Stimulated activated CD4-positive, alpha-beta T cell treated with anti-CD3 and anti-CD28 coated beads, TNF-alpha, amount 100 ng/mL, for 24 hours (primary cell): ENCODE measurements around the gene MYRF.
A peak's percentile ranks its signal among the peaks of the same experiment; 100 is the strongest.

Experiments used
- DNase-seq, 3 experiments: peaks; one replicate each; pipeline ENCODE4 v3.0.0-alpha.2; 2020; ENCODE audit warnings: low read depth in 3 of 3

The MYRF gene

DNA sequence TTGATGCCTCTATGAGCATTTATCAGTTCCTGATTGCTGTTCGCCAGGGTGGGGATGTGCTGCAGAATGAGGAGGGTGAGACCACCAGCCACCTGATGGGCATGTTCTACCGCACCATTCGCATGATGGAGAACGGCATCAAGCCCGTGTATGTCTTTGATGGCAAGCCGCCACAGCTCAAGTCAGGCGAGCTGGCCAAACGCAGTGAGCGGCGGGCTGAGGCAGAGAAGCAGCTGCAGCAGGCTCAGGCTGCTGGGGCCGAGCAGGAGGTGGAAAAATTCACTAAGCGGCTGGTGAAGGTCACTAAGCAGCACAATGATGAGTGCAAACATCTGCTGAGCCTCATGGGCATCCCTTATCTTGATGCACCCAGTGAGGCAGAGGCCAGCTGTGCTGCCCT lies 43.0 kb downstream of the MYRF start:
- no peak for DNase-seq

DNA sequence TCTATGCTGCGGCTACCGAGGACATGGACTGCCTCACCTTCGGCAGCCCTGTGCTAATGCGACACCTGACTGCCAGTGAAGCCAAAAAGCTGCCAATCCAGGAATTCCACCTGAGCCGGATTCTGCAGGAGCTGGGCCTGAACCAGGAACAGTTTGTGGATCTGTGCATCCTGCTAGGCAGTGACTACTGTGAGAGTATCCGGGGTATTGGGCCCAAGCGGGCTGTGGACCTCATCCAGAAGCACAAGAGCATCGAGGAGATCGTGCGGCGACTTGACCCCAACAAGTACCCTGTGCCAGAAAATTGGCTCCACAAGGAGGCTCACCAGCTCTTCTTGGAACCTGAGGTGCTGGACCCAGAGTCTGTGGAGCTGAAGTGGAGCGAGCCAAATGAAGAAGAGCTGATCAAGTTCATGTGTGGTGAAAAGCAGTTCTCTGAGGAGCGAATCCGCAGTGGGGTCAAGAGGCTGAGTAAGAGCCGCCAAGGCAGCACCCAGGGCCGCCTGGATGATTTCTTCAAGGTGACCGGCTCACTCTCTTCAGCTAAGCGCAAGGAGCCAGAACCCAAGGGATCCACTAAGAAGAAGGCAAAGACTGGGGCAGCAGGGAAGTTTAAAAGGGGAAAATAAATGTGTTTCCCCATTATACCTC lies 43.6 kb downstream of the MYRF start:
- DNase-seq: no peak

DNA sequence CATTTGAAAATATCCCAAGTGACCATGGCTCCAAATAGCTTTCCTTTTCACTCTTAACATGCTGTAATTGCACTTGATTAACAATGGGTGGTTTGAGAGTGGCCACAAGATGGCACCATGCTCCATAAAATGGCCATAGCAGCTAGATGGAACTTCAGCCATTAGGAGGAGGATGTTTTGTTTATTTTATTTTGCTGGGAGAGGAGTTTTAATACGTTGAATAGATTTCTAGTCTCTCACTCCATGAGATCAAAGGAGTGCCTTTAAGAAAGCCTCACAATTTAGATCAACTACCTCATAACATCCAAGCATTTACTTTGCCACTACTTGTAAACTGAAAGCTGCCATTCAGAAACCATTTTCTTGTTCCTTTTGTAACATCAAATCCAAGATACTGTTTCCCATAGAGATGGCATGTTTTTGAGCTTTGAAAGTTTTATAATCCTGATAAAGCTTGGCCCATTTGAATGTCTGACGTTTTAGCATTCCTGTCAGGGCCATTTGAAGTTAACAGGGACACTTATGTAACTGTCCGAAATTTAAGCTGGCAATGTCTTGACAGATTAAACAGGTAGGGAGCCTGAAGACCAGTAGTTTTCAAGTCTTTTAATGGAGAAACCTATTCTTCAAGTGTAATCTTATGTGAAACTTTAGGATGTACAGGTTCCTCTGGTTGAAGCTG lies 45.0 kb downstream of the MYRF start:
- peak in 1 of 3 experiments; percentile 37 for DNase-seq

- DNase-seq: no peak
Observed at GRCh38 chr11:61799665-61800284, 47.3 kb downstream of the MYRF start.

- no peak for DNase-seq
Observed at GRCh38 chr11:61800331-61801281, 48.2 kb downstream of the MYRF start.

DNA sequence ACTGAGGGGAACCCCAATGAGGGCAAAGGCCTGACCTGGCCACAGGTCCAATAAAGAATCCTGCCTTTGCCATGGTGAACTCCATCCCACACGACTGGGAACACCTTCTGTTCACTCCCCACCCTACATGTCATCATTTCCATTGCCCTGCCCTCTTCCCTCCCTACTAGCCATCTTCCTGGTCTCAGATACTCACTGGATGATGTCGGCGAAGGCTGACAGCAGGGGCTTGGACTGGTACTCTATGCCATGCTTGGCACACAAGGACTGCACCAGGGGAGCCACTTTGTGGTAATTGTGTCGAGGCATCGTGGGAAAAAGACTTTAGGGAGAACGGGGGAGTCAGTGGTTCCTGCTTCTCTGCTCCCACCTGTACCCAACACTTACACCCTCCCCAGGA lies 50.2 kb downstream of the MYRF start:
- no peak for DNase-seq

DNA sequence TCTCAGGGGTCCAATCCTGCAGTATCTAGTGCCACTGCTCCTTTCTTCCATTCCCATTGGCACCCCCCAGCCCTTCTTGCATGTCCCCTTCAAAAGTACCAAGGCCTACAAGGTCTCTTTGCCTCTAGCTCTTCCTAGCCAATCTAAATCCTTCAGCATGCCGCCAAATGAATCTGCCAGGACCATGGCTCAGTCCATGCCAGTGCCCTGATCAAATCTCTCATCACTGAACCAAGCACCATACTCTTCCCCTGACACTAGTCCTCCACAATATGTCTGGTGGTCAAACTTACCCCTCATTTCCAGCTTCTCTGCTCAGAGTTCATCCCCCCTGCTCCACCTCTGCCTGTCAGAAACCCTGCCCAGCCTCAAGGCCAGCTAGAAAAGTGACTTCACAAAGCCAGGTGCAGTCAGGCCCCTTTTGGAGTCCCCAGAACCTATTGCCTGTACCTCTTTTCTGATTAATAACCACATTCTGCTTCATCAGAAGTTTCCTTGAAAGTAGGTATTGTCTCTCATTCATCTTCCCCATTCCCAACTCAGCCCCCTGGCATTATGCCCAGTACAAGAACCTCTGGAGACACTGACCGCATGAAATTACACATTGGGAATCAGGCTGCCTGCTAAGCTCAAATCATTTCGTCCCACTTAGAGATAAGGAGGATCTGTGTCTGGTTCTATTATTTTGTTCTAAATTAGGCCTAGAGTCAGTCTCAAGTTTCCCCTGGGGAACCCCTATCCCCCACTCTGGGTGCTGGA lies 51.6 kb downstream of the MYRF start:
- no peak for DNase-seq

GRCh38 chr11:61805146-61805545 lies 52.7 kb downstream of the MYRF start:
- DNase-seq: no peak

DNA sequence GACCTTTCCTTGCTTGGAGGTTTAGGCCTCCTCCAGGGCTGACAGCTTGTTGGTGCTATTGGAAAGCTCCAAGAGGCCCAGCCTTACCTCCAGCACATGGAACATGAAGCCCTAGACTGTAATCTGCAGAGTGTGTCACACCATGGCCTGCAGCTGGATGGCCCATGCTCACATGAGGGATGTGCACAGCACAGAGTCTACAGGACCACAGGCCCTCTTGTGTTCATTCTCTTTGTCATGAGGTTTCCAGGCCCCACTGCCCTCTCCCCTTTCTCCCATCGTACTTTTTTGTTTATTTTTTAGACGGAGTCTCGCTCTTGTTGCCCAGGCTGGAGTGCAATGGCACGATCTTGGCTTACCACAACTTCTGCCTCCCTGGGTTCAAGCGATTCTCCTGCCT lies 54.3 kb downstream of the MYRF start:
- DNase-seq: no peak

DNA sequence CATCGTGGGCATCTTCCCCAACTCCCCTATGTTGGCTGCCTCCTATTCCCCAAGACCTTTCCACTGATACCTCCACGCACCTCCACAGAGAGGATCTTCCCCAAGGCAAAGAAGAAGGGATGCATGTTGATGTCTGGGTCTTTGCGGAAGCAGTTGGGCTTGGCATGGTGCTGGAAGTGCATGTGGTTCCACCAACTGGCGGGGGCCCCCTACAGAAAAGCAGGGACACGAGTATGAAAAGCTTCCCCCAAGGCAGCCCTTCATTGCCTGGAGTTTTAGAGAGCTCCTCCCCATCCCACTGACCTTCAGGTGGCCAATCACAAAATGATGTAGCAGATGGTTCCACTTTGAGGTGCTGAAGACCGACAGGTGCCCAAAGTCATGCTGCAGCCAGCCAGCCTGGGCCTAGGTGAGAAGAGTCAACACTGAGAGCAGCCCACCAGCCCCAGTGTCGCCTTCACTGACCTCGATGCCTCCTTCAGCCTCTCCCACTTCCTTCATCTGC lies 58.3 kb downstream of the MYRF start:
- DNase-seq: no peak

GRCh38 chr11:61811831-61812230 lies 59.4 kb downstream of the MYRF start:
- DNase-seq: no peak

DNA sequence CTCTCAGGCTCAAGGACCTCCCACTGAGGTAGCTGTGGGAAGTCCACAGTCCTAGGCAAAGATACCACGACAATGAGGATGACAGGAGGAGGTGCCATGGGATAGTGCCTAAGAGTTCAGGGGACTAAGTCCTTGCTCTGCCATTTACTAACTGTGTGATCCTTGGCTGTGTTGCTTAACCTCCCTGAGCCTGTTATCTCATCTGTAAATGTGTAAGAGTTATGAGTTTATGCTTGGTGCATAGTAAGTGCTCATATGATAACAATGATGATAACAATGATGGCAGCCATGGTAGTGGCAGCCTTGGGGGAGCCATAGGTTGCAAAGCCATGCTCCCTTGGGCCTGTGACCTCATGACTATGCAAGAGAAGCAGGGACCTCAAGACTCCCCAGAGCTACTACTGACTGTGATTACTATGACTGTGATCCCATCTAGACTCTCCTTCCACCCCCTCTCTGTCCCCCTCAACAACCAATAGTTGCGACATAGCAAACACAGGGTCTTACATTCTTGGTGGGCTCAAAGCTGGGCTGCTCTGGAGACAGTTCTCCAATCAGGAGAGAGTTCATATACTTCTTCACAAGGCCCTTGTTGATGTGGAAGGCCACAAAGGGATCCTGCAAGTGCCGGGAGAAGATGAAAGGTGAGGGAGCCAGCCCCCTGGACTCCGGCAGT lies 60.4 kb downstream of the MYRF start:
- no peak for DNase-seq

GRCh38 chr11:61814247-61814957 lies 62.0 kb downstream of the MYRF start:
- DNase-seq: no peak

- peak in 1 of 3 experiments; percentile 59 for DNase-seq
Observed at GRCh38 chr11:61814958-61815789, 62.7 kb downstream of the MYRF start.

DNA sequence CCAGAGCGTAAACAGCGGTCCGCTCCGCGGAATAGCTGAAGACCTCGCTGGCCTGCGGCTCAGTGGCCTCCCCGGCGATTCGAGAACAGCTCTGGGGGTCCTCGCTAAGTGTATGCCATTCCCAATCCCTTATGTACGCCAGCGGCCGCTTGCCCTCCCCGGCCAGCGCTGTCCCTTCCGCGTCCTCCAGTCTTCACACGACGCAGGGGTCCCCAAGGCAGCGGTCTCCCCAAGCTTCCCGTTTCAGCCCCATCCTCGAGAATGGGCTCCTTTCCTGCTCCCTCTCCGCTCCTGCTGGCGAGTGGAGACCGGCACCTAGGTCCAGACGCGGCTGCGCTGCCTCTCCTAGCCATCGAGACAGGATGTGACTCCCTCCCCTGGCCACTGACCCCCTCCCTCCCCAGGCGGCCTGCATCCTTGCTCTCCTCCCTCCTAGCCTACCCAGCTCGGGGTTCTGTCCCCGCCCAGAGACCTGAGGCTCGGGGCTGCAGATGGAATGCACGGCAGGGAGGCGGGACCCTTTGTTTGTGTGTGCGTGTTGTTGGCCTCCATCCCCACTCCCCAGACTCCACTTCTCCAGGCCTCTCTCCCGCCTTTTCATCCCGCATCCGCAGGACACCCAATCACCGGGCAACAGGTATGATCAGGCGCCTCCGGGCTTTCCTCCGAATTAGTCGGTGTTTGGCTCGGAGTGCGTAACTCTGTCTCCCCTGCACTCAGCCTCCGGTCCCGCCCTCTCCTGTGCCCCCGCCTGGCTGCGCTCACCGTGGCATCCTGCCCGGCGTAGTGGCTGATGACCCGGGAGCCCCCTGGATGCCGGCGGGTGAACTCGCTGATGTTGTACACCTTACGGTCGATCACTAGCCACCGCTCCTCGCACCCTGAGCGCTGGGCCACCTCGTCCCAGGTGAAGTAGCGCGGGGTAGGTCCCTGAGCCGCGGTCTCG lies 63.6 kb downstream of the MYRF start:
- DNase-seq: peak in 1 of 3 experiments; percentile 52

GRCh38 chr11:61816736-61817455 lies 64.5 kb downstream of the MYRF start, which contains the start of gene FADS1:
FADS1 (minus strand) TSS chr11:61817003; CDS start chr11:61816929, 74 bp downstream.
- DNase-seq: peak in 2 of 3 experiments; percentile 53 to 82
